NCI-H446 (cell line): Measurements from ENCODE around the gene KARS1.

Experiments used
- DNase-seq, 2 experiments: peaks; one replicate each; lab custom pipeline; 2025; lab: John Stamatoyannopoulos, UW

Gene KARS1

GRCh38 chr16:75647492-75648264, at the start of gene KARS1, which contains the start of gene TERF2IP:
Gene KARS1, minus strand, starts transcription at chr16:75647665. Its CDS starts 26 bp downstream, at chr16:75647639.
Gene TERF2IP, plus strand, starts transcription at chr16:75647773. Its CDS starts 110 bp downstream, at chr16:75647883.
- DNase-seq = peak; percentile 57 to 85

DNA sequence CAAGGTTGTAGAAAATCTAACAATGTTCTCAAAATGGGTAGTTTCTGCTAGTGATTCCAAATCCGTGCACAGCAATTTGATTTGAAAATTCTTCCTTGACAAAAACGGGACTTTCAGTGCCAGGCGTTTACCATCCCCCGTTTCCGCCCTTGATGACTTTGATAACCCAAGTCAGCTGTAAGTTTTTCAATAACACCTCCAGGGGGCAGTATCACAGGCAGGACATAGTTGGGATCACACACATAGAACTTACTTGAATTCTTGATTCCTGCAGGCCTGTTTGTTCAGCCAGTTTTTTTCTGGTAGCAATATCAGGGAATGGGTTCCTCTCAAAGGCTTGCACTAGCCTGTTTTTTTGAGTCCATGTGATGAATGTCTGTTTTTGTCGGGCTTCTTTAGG, 48.2 kb upstream of the KARS1 start:
- DNase-seq = no peak

DNA sequence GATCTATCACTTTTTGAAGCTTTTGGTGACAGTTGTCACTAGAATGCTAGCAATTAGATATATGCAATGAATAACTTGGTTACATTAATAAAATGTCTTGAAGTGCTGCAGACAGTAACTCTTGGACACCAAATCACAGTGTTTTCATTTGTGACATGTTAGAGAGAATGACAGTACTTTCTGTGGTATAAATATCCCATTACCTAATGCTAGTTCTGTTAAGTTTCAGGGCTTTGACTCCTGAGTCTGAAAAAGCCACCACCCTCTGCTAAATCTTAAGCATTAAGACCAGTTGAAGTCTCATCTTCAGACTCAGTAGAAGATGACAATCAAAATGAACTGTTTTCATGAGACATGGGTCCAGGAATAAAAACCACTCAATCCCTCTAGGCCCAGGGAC, 39.9 kb upstream of the KARS1 start:
- no peak for DNase-seq

DNA sequence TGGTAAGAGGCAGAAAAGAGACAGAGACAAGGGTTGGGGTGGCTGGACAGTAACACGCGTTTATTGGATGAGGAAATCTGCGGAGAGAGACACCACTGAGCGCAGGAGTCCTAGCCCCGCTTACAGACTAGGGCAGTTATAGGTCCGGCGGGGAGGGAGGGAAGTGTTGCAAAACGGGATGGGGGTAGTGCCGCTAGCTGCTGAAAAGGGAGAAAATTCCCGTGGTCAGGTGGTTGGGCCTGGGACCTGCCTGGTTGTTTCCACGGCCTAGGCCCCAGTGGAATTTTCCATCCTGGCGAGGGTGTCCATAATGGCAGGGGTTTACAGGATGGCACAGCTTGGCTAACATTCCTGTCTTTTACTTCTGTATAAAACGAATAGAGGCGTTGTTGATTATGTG, 34.8 kb upstream of the KARS1 start:
- DNase-seq = no peak

DNA sequence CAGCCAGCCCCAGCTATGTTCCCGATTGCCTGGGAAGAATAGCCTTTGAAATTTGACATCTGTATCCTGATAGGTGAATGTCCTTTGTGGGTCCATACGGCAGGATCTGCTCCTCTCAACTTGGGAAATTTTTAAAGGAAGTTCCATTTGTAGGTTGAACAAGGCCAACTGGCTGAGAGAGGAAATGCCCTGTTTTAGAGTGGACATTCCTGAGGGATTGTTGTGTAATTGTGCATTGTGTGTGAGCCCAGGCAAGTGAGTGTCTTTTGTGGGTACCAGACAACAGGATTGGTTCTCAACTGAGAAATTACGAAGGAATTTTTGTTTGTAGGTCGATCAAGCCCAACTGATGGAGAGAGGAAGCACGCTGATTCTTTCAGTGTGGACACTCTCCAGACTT, 31.9 kb upstream of the KARS1 start:
- no peak for DNase-seq

GRCh38 chr16:75676909-75677308, 29.4 kb upstream of the KARS1 start, which contains the start of gene CPHXL2:
Gene CPHXL2, minus strand, starts transcription at chr16:75677009. Its CDS starts 10 bp downstream, at chr16:75676999.
- no peak for DNase-seq

DNA sequence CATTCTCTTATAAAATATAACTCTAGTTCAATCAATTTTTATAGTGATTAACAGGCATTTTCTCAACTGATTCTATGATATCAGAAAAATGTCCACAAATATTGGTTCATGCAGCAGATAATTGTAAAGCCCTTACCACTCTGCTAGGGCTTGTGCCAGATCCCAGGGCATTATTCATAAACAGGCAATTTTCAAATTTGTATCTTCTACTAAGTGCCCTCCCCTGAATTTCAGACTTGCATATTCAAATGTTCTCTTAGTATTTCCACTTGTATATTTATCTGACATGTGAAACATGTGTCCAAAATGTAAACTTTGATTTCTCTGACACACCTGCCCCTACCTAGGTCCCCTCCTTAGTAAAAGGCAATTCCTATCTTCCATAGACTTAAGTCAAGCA, 20.0 kb upstream of the KARS1 start:
- no peak for DNase-seq

GRCh38 chr16:75660726-75661302, 13.3 kb upstream of the KARS1 start:
- DNase-seq = no peak

DNA sequence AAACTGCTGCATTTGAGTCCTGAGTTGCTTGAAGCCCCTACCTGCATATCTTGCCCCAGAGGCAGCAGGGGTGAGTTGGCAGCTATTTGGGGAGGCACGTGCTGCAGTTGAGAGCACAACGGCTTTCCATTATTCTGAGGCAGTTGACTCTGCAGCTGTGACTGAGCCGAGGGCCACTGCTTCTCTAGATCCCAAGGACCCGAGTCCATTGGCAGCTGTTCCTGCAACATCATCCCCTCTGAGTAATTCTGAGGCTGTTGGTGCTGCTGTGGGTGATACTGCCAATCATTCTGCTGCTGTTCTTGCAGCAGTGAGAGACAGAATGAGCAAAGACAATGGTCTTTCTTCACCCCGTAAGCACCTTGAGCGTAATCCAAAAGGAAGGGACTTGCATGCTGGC, 12.9 kb upstream of the KARS1 start:
- no peak for DNase-seq

- DNase-seq = no peak
Measured at GRCh38 chr16:75658175-75658574, 10.7 kb upstream of the KARS1 start.

DNA sequence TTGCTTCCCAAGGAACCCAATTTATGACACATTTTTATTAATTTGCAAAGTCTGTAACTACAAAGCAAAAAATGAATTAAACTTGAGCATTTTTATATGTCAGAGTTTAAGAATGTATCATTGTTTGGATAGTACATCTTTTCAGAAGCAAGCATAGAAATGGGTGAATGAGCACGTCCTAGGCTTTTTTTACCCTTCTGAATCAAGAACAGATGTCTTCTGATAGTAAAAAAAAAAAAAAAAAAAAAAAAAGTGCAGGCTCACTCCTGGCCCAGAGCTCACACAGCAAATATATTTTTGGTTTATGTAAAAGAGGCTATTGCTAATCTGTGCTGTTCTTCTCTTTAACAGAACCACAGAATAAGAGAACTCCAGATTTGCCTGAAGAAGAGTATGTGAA, 6.5 kb upstream of the KARS1 start:
- no peak for DNase-seq

DNA sequence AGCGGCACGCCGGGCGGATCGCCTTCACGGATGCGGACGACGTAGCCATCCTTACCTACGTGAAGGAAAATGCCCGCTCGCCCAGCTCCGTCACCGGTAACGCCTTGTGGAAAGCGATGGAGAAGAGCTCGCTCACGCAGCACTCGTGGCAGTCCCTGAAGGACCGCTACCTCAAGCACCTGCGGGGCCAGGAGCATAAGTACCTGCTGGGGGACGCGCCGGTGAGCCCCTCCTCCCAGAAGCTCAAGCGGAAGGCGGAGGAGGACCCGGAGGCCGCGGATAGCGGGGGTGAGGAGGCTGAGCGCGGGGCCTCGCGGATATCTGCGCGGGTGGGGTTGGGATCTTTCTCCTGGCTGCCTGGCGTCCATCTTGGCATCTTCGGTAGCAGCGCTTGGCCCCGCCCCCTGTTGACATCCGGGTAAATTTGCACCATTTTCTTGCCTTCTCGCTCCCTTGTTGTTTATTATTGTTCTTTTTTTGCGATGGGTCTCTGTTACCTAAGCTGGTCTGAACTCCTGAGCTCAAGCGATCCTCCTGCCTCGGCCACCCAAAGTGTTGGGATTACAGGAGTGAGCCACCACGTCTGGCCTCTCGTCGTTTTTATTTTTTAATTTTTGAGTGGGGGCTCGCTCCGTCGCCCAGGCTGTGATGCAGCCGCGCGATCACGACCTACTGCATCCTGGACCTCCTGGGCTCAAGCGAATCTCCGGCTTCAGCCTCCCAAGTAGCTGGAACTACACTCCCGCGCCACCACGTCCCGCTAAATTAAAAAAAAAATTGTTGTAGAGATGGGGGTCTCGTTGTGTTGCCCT, 1.0 kb upstream of the KARS1 start:
- peak in 1 of 2 experiments; percentile 45 for DNase-seq

- no peak for DNase-seq
Measured at GRCh38 chr16:75647112-75647491, 363 bp downstream of the KARS1 start.

- no peak for DNase-seq
Measured at GRCh38 chr16:75644240-75645012, 3.0 kb downstream of the KARS1 start.

DNA sequence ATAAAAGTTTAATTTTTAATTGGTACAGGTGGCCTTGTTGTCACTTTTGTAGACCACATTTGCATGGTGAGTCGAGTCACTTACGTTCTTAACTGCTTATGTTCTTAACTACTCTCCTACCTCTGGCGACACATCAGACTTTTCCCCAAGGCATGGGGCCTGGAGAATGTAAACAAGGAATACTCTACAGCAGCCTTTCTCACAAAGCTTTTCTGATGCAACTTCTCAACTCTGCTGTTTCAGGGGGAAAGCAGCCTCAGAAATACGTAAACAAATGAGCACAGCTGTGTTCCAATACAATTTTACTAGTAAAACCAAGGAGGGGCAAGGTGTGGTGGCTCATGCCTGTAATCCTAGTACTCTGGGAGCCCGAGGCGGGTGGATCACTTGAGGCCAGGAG, 6.9 kb downstream of the KARS1 start:
- no peak for DNase-seq

DNA sequence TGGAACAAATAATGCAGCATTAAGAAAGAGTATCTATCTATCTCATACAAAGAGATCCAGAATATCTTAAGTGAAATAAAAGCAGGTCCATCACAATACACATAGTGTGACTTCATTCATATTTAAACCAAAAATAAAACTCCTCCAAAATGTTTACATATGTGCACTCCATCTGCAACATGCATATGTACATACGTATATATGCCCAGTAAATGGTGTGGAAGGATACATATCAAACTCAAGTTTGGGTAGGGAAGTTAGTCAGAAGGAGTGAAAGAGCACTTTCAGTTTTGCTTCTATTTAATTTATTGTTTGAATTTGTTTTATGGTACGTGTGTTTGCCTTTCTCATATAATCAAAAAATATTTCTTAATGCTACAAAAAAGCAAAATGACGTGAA, 12.4 kb downstream of the KARS1 start:
- DNase-seq = no peak

DNA sequence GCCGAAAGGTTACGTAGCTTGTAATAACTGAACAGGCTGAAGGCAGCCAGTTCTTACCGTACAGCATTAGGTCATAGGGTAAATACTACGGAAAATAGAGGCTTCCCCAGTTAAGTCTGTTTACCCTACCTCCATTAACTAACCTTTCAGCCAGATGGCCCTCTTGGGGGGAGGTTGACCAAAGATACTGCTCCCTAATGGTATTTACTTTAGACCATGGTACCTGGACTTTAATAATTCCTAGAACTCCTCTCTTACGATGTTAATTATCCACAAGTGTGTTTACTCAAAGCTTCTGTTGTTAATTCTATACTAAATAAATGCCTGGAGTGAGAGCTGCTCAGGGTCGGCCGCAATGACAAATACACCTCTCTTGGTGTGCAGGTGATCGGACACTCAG, 14.6 kb downstream of the KARS1 start:
- no peak for DNase-seq

GRCh38 chr16:75630052-75630451, 17.4 kb downstream of the KARS1 start:
- no peak for DNase-seq

- DNase-seq = no peak
Measured at GRCh38 chr16:75629132-75629531, 18.3 kb downstream of the KARS1 start.

GRCh38 chr16:75628351-75628750, 19.1 kb downstream of the KARS1 start:
- DNase-seq = no peak

DNA sequence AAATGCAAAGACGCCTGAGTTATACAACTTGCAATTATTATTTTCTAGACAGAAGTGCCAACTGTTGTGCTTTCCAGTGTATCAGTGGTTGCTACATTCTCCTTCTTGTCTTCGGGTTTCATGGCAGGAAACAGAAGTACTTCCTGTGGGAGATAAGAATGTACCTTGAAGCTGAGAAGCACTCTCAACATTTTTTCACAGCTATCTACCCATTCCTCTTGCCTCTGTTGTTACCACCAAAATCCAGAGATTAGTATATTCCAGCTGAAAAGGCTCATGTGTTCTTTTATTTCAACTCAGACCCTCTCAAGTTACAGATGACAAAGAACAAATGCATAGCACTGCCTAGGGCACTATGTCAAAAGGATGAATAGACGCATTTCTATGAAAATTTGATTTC, 19.6 kb downstream of the KARS1 start:
- no peak for DNase-seq

GRCh38 chr16:75626806-75627205, 20.7 kb downstream of the KARS1 start:
- no peak for DNase-seq
